Measurements from ENCODE around the gene WFDC10B. TPM values are rescaled to one million over a fixed set of nuclear protein-coding genes. Genes with fewer than 3 reads are reported as not detected.

The WFDC10B gene
- total and polyA plus RNA-seq, 9 donors = 0.37 TPM; not detected in 8

- Histone ChIP-seq H3K4me3 (no peak overlapping the region), H3K4me1 (ENCODE audit: insufficient read depth) (no peaks in the 10 kb centered on the region), H3K9me3 (no peaks in the 10 kb centered on the region), H3K27me3 (no peaks in the 10 kb centered on the region), H3K36me3 (no peaks in the 10 kb centered on the region), H3K27ac (no peak overlapping the region)
- TF ChIP-seq POLR2A (IDR thresholded peaks at IDR 0.05) (no peak), EP300 (IDR thresholded peaks at IDR 0.05) (no peak), CTCF (IDR thresholded peaks at IDR 0.05) (no peak)
- intact Hi-C loops (cut with DNase I) = no loop called here
- 80 to 88% (median 81%) methylated on average over 5 of the region's 5 CpGs for WGBS, 3 donors
- no peak for DNase-seq
Observed at GRCh38 chr20:45639687-45640086, 65.1 kb downstream of the WFDC10B start.

GRCh38 chr20:45636513-45636912 lies 68.3 kb downstream of the WFDC10B start:
- H3K4me1 ChIP-seq (ENCODE audit: insufficient read depth) = no peaks in the 10 kb centered on the region
- 67 to 82% (median 71%) methylated on average over 1 of the region's 1 CpG for WGBS, 3 donors
- no peak for TF ChIP-seq POLR2A (IDR thresholded peaks at IDR 0.05)
- no peak for TF ChIP-seq CTCF (IDR thresholded peaks at IDR 0.05)
- TF ChIP-seq EP300 (IDR thresholded peaks at IDR 0.05) = no peak
- intact Hi-C loops (cut with DNase I) = no loop called here
- H3K27me3 ChIP-seq = no peaks in the 10 kb centered on the region
- H3K36me3 ChIP-seq = no peaks in the 10 kb centered on the region
- no peak overlapping the region for H3K27ac ChIP-seq
- no peak for DNase-seq
- H3K4me3 ChIP-seq = no peak overlapping the region
- no peaks in the 10 kb centered on the region for H3K9me3 ChIP-seq

Small RNAs within 50 kb of the gene (microRNA-seq; reads per million reads assigned to microRNA genes)
- 0.54 to 1.5 (median 0.63) reads per million in 3 donors for gene MIR3617

Small RNAs within 50 kb of the gene (small RNA-seq; reads per million reads assigned to genes)
- gene MIR3617 (not detected), gene SPINT5P (not detected)

Other genes starting within 250 kb of the WFDC10B start
- 100 to 1,000 TPM in 1 of 7 donors, 10 to 100 TPM in 4, 1 to 10 TPM in 2; 1.2 to 246 (median 18.9) TPM for gene WFDC2, start 235.3 kb downstream of the WFDC10B start, total RNA-seq
- 1 to 10 TPM; 2.9 to 9.6 TPM for gene WFDC2, start 235.3 kb downstream of the WFDC10B start, polyA plus RNA-seq
- gene SPINT3, start 189.4 kb downstream of the WFDC10B start, total RNA-seq = not detected
- gene SPINT3, start 189.4 kb downstream of the WFDC10B start, polyA plus RNA-seq = not detected
- not detected for gene WFDC6, start 165.5 kb downstream of the WFDC10B start, total RNA-seq
- not detected for gene WFDC6, start 165.5 kb downstream of the WFDC10B start, polyA plus RNA-seq
- gene EPPIN, start 157.6 kb downstream of the WFDC10B start, total RNA-seq = 1 to 10 TPM in 1 of 7 donors, under 1 TPM in 1, not detected in 5; 0.30 to 1.1 TPM
- gene EPPIN, start 157.6 kb downstream of the WFDC10B start, polyA plus RNA-seq = under 1 TPM; 0.21 to 0.38 TPM
- under 1 TPM in 1 of 7 donors, not detected in 6; 0.23 TPM for gene WFDC8, start 125.7 kb downstream of the WFDC10B start, total RNA-seq
- gene WFDC8, start 125.7 kb downstream of the WFDC10B start, polyA plus RNA-seq = not detected
- gene WFDC10A, start 75.3 kb downstream of the WFDC10B start, total RNA-seq = not detected
- gene WFDC10A, start 75.3 kb downstream of the WFDC10B start, polyA plus RNA-seq = not detected
- gene WFDC9, start 73.7 kb downstream of the WFDC10B start, total RNA-seq = not detected
- not detected for gene WFDC9, start 73.7 kb downstream of the WFDC10B start, polyA plus RNA-seq
- gene WFDC11, start 34.8 kb downstream of the WFDC10B start, total RNA-seq = not detected
- gene WFDC11, start 34.8 kb downstream of the WFDC10B start, polyA plus RNA-seq = not detected
- not detected for gene WFDC13, start 3.0 kb downstream of the WFDC10B start, total RNA-seq
- not detected for gene WFDC13, start 3.0 kb downstream of the WFDC10B start, polyA plus RNA-seq
- gene SPINT4, start 17.3 kb upstream of the WFDC10B start, total RNA-seq = not detected
- not detected for gene SPINT4, start 17.3 kb upstream of the WFDC10B start, polyA plus RNA-seq
- 1 to 10 TPM in 4 of 7 donors, under 1 TPM in 2, not detected in 1; 0.42 to 3.0 (median 1.1) TPM for gene WFDC3, start 86.9 kb upstream of the WFDC10B start, total RNA-seq
- gene WFDC3, start 86.9 kb upstream of the WFDC10B start, polyA plus RNA-seq = 1 to 10 TPM; 1.5 to 2.0 TPM
- gene DNTTIP1, start 86.9 kb upstream of the WFDC10B start, total RNA-seq = 10 to 100 TPM; 20.6 to 31.8 (median 28.1) TPM
- gene DNTTIP1, start 86.9 kb upstream of the WFDC10B start, polyA plus RNA-seq = 10 to 100 TPM; 29.1 to 36.1 TPM
- gene UBE2C, start 107.6 kb upstream of the WFDC10B start, total RNA-seq = 1 to 10 TPM in 2 of 7 donors, under 1 TPM in 2, not detected in 3; 0.69 to 1.9 (median 1.0) TPM
- gene UBE2C, start 107.6 kb upstream of the WFDC10B start, polyA plus RNA-seq = 1 to 10 TPM; 2.6 to 5.6 TPM
- 1 to 10 TPM in 6 of 7 donors, not detected in 1; 1.9 to 3.7 (median 3.4) TPM for gene TNNC2, start 122.3 kb upstream of the WFDC10B start, total RNA-seq
- 1 to 10 TPM; 1.5 to 3.6 TPM for gene TNNC2, start 122.3 kb upstream of the WFDC10B start, polyA plus RNA-seq
- gene SNX21, start 128.8 kb upstream of the WFDC10B start, total RNA-seq = 10 to 100 TPM; 46.1 to 90.1 (median 71.0) TPM
- 10 to 100 TPM; 18.2 to 41.1 TPM for gene SNX21, start 128.8 kb upstream of the WFDC10B start, polyA plus RNA-seq
- gene ACOT8, start 152.4 kb upstream of the WFDC10B start, total RNA-seq = 10 to 100 TPM; 18.4 to 26.7 (median 19.6) TPM
- 10 to 100 TPM; 13.5 to 21.9 TPM for gene ACOT8, start 152.4 kb upstream of the WFDC10B start, polyA plus RNA-seq
- gene ZSWIM3, start 152.6 kb upstream of the WFDC10B start, total RNA-seq = 1 to 10 TPM; 1.8 to 7.5 (median 4.7) TPM
- gene ZSWIM3, start 152.6 kb upstream of the WFDC10B start, polyA plus RNA-seq = 1 to 10 TPM; 2.4 to 6.0 TPM
- 10 to 100 TPM in 5 of 7 donors, 1 to 10 TPM in 2; 4.8 to 15.2 (median 11.8) TPM for gene ZSWIM1, start 176.2 kb upstream of the WFDC10B start, total RNA-seq
- gene ZSWIM1, start 176.2 kb upstream of the WFDC10B start, polyA plus RNA-seq = 10 to 100 TPM in 1 of 2 donors, 1 to 10 TPM in 1; 4.9 to 11.5 TPM
- 1 to 10 TPM; 4.2 to 7.5 (median 5.6) TPM for gene SPATA25, start 182.6 kb upstream of the WFDC10B start, total RNA-seq
- gene SPATA25, start 182.6 kb upstream of the WFDC10B start, polyA plus RNA-seq = 1 to 10 TPM in 1 of 2 donors, not detected in 1; 7.1 TPM
- 10 to 100 TPM; 10.1 to 28.7 (median 12.5) TPM for gene NEURL2, start 186.2 kb upstream of the WFDC10B start, total RNA-seq
- gene NEURL2, start 186.2 kb upstream of the WFDC10B start, polyA plus RNA-seq = 10 to 100 TPM in 1 of 2 donors, 1 to 10 TPM in 1; 1.5 to 11.8 TPM
- 100 to 1,000 TPM in 4 of 7 donors, 10 to 100 TPM in 3; 45.0 to 156 (median 110) TPM for gene CTSA, start 186.3 kb upstream of the WFDC10B start, total RNA-seq
- gene CTSA, start 186.3 kb upstream of the WFDC10B start, polyA plus RNA-seq = 100 to 1,000 TPM in 1 of 2 donors, 10 to 100 TPM in 1; 81.6 to 210 TPM
- gene PLTP, start 207.1 kb upstream of the WFDC10B start, total RNA-seq = 100 to 1,000 TPM in 4 of 7 donors, 10 to 100 TPM in 3; 83.5 to 266 (median 138) TPM
- gene PLTP, start 207.1 kb upstream of the WFDC10B start, polyA plus RNA-seq = 100 to 1,000 TPM in 1 of 2 donors, 10 to 100 TPM in 1; 85.7 to 188 TPM
- gene PCIF1, start 229.7 kb upstream of the WFDC10B start, total RNA-seq = 10 to 100 TPM; 34.5 to 73.7 (median 59.8) TPM
- 10 to 100 TPM; 14.6 to 48.2 TPM for gene PCIF1, start 229.7 kb upstream of the WFDC10B start, polyA plus RNA-seq

Measured in ovary (tissue), 9 donors.